H1 (cell line): ENCODE data around the gene CITED1. TPM values are rescaled to one million over a fixed set of nuclear protein-coding genes. Genes with fewer than 3 reads are reported as not detected.

Experiments used
- CTCF ChIA-PET: fragments of 300-600 bp; sonication (Branson Sonifier 250); formaldehyde crosslinking; loops from one replicate; lab custom pipeline; 2021; ENCODE audit not compliant: partially characterized antibody; lab: Charles Lee
- POLR2A ChIA-PET: fragments of 300-600 bp; sonication (Branson Sonifier 250); formaldehyde crosslinking; loops from one replicate; lab custom pipeline; 2021; ENCODE audit warnings: inconsistent platforms; ENCODE audit not compliant: partially characterized antibody; lab: Charles Lee
- DNase-seq, 2 experiments: peaks; one replicate each; pipeline versions ENCODE4 v3.0.0 to v3.0.0-alpha.2; 2010 to 2022; ENCODE audit warnings: low spot score in 2 of 2, low read depth in 1 of 2, mixed read lengths in 1 of 2
- FAIRE-seq: peaks from 2 replicates; lab custom pipeline; 2011; peaks lifted over from hg19 to GRCh38; lab: Jason Lieb, UNC
- H2AFZ ChIP-seq: 2 replicates; pipeline ENCODE4 v1.8.1; 2012; ENCODE audit warnings: low read length, inconsistent platforms
- H2AK5ac ChIP-seq: 2 replicates; pipeline ENCODE4 v1.6.1; 2013; ENCODE audit warnings: low read depth, low read length
- H2BK120ac ChIP-seq: replicated peaks from 2 replicates; pipeline ENCODE3; 2013; ENCODE audit warnings: low read depth, low read length, inconsistent platforms
- H2BK12ac ChIP-seq: 2 replicates; pipeline ENCODE4 v1.6.1; 2013; ENCODE audit warnings: low read depth, low read length
- H2BK15ac ChIP-seq: 2 replicates; pipeline ENCODE4 v1.6.1; 2013; ENCODE audit warnings: low read length
- H2BK20ac ChIP-seq: 2 replicates; pipeline ENCODE4 v1.6.1; 2013; ENCODE audit warnings: low read length
- H2BK5ac ChIP-seq: 2 replicates; pipeline ENCODE4 v1.6.1; 2013; ENCODE audit warnings: low read depth, low read length
- H3K14ac ChIP-seq: 2 replicates; pipeline ENCODE4 v1.6.1; 2013; ENCODE audit warnings: inconsistent platforms; ENCODE audit not compliant: insufficient read length
- H3K18ac ChIP-seq: 2 replicates; pipeline ENCODE4 v1.6.1; 2013; ENCODE audit warnings: low read length; ENCODE audit errors: extremely low read depth
- H3K23ac ChIP-seq: 2 replicates; pipeline ENCODE4 v1.6.1; 2013; ENCODE audit warnings: inconsistent platforms; ENCODE audit not compliant: insufficient read length
- H3K23me2 ChIP-seq: 2 replicates; pipeline ENCODE4 v1.6.1; 2013; ENCODE audit warnings: low read depth, low read length
- H3K27ac ChIP-seq: 2 replicates; pipeline ENCODE4 v1.6.1; 2011; ENCODE audit warnings: low read depth, low read length, inconsistent platforms
- H3K27me3 ChIP-seq, 4 experiments: replicated peaks in 1 of 4; 1 replicate in 1 of 4; 2 replicates in 3 of 4; pipeline versions ENCODE4 v1.6.1 to v1.8.1; 2011 to 2013; ENCODE audit warnings: low read length in 3 of 4, mild to moderate bottlenecking in 3 of 4, inconsistent platforms in 2 of 4, mixed read lengths in 2 of 4, moderate library complexity in 1 of 4; ENCODE audit not compliant: control insufficient read depth in 3 of 4, insufficient read depth in 3 of 4; ENCODE audit errors: extremely low read depth in 1 of 4
- H3K36me3 ChIP-seq, 4 experiments: 2 replicates each; pipeline versions ENCODE4 v1.6.1 to v1.8.1; 2011 to 2013; ENCODE audit warnings: mild to moderate bottlenecking in 4 of 4, low read length in 3 of 4, moderate library complexity in 2 of 4, control low read depth in 1 of 4, inconsistent platforms in 1 of 4; ENCODE audit not compliant: insufficient read depth in 4 of 4, control insufficient read depth in 2 of 4
- H3K4ac ChIP-seq: replicated peaks from 2 replicates; pipeline ENCODE3; 2013; ENCODE audit warnings: low read length, low read depth, mixed read lengths, inconsistent platforms; ENCODE audit not compliant: insufficient read length
- H3K4me1 ChIP-seq, 4 experiments: replicated peaks in 1 of 4; 1 replicate in 1 of 4; 2 replicates in 3 of 4; pipeline versions ENCODE4 v1.6.1 to v1.8.1; 2011 to 2013; ENCODE audit warnings: low read length in 3 of 4, inconsistent platforms in 2 of 4, mixed read lengths in 1 of 4; ENCODE audit not compliant: insufficient read depth in 4 of 4, control insufficient read depth in 3 of 4
- H3K4me2 ChIP-seq, 2 experiments: 2 replicates each; pipeline versions ENCODE4 v1.6.1 to v1.8.1; 2011 to 2013; ENCODE audit warnings: low read depth in 2 of 2, low read length in 2 of 2, control low read depth in 1 of 2, inconsistent platforms in 1 of 2, mild to moderate bottlenecking in 1 of 2; ENCODE audit not compliant: insufficient read depth in 1 of 2
- H3K4me3 ChIP-seq, 4 experiments: fragments of 200-600, 300-600 bp in 1 of 4; sonication (generic), shearing (Covaris generic), sonication (Bioruptor Twin) in 1 of 4; 2 replicates each; pipeline versions ENCODE4 v1.5.1 to v1.8.1; 2011 to 2016; ENCODE audit warnings: low read length in 4 of 4, low read depth in 3 of 4, control low read depth in 2 of 4, inconsistent platforms in 2 of 4, mild to moderate bottlenecking in 2 of 4, mixed read lengths in 1 of 4, moderate library complexity in 1 of 4; ENCODE audit not compliant: insufficient read depth in 2 of 4; ENCODE audit errors: extremely low read depth in 1 of 4
- H3K56ac ChIP-seq: replicated peaks from 2 replicates; pipeline ENCODE3; 2013; ENCODE audit warnings: low read depth, mild to moderate bottlenecking, mixed read lengths, low read length, inconsistent platforms; ENCODE audit not compliant: insufficient read length
- H3K79me1 ChIP-seq: 2 replicates; pipeline ENCODE4 v1.6.1; 2013; ENCODE audit warnings: low read depth, low read length, control low read depth
- H3K79me2 ChIP-seq, 2 experiments: 2 replicates each; pipeline versions ENCODE4 v1.6.1 to v1.8.1; 2012 to 2013; ENCODE audit warnings: low read length in 2 of 2, mild to moderate bottlenecking in 2 of 2, inconsistent platforms in 1 of 2; ENCODE audit not compliant: insufficient read depth in 2 of 2, control insufficient read depth in 1 of 2
- H3K9ac ChIP-seq, 4 experiments: replicated peaks in 1 of 4; 1 replicate in 1 of 4; 2 replicates in 3 of 4; pipeline versions ENCODE4 v1.6.1 to v1.8.1; 2011 to 2013; ENCODE audit warnings: low read depth in 3 of 4, low read length in 3 of 4, control low read depth in 2 of 4, mild to moderate bottlenecking in 2 of 4, moderate library complexity in 2 of 4, inconsistent platforms in 1 of 4; ENCODE audit errors: extremely low read depth in 1 of 4
- H3K9me3 ChIP-seq, 2 experiments: 2 replicates each; pipeline versions ENCODE4 v1.6.1 to v1.8.1; 2012 to 2013; ENCODE audit warnings: mild to moderate bottlenecking in 2 of 2, moderate library complexity in 2 of 2, control low read depth in 1 of 2, inconsistent platforms in 1 of 2, low read depth in 1 of 2, low read length in 1 of 2, mixed read lengths in 1 of 2; ENCODE audit not compliant: insufficient read depth in 2 of 2
- H4K20me1 ChIP-seq, 2 experiments: replicated peaks in 1 of 2; 2 replicates each; pipeline versions ENCODE3 to v1.8.1; 2011 to 2013; ENCODE audit warnings: inconsistent platforms in 2 of 2, low read length in 2 of 2, mild to moderate bottlenecking in 1 of 2; ENCODE audit not compliant: insufficient read depth in 2 of 2, control insufficient read depth in 1 of 2
- H4K5ac ChIP-seq: 2 replicates; pipeline ENCODE4 v1.6.1; 2013; ENCODE audit warnings: low read length, low read depth, mixed read lengths, inconsistent platforms; ENCODE audit not compliant: insufficient read length
- H4K8ac ChIP-seq: 2 replicates; pipeline ENCODE4 v1.8.0; 2013; ENCODE audit warnings: mild to moderate bottlenecking, moderate library complexity, low read length, inconsistent platforms; ENCODE audit not compliant: insufficient read depth; ENCODE audit errors: extremely low read depth
- H4K91ac ChIP-seq: replicated peaks from 2 replicates; pipeline ENCODE3; 2013; ENCODE audit warnings: low read length, mixed read lengths, inconsistent platforms; ENCODE audit not compliant: insufficient read length
- ATF3 ChIP-seq: IDR thresholded peaks from 2 replicates; pipeline ENCODE4 v1.6.1; 2011; ENCODE audit warnings: low read depth, mild to moderate bottlenecking, low read length; ENCODE audit not compliant: insufficient read depth
- BACH1 ChIP-seq: IDR thresholded peaks from 2 replicates; pipeline ENCODE4 v1.6.1; 2012; ENCODE audit warnings: low read length, improper control_type of control experiment
- GABPA ChIP-seq: IDR thresholded peaks from 2 replicates; pipeline ENCODE4 v1.6.1; 2011; ENCODE audit warnings: mild to moderate bottlenecking, low read length, moderate library complexity, borderline replicate concordance; ENCODE audit not compliant: insufficient read depth
- HDAC2 ChIP-seq, 2 experiments: fragments of 300-600 bp in 1 of 2; sonication (generic) in 1 of 2; IDR thresholded peaks; 2 replicates each; pipeline ENCODE4 v1.6.1; 2011 to 2012; ENCODE audit warnings: low read depth in 2 of 2, low read length in 2 of 2, mild to moderate bottlenecking in 2 of 2, moderate library complexity in 2 of 2, borderline replicate concordance in 1 of 2, inconsistent platforms in 1 of 2
- MAX ChIP-seq: IDR thresholded peaks from 2 replicates; pipeline ENCODE4 v1.6.1; 2012; ENCODE audit warnings: inconsistent platforms
- POLR2A ChIP-seq, 2 experiments: IDR thresholded peaks; 1 replicate in 1 of 2; 2 replicates in 1 of 2; pipeline ENCODE4 v1.6.1; 2011; ENCODE audit warnings: low read depth in 2 of 2, low read length in 2 of 2, mild to moderate bottlenecking in 2 of 2; ENCODE audit errors: control extremely low read depth in 1 of 2
- POLR2AphosphoS5 ChIP-seq: IDR thresholded peaks from 2 replicates; pipeline ENCODE4 v1.6.1; 2011; ENCODE audit warnings: low read depth, low read length
- SAP30 ChIP-seq: fragments of 300-600 bp; sonication (generic); IDR thresholded peaks from 2 replicates; pipeline ENCODE4 v1.7.1; 2012; ENCODE audit warnings: low read length, moderate library complexity, mild to moderate bottlenecking, inconsistent platforms; ENCODE audit not compliant: insufficient read depth, insufficient replicate concordance
- SIN3A ChIP-seq, 2 experiments: IDR thresholded peaks in 1 of 2; conservative IDR thresholded peaks in 1 of 2; 2 replicates each; pipeline ENCODE4 v1.6.1; 2011 to 2012; ENCODE audit warnings: low read length in 2 of 2, improper control_type of control experiment in 1 of 2, low read depth in 1 of 2, mild to moderate bottlenecking in 1 of 2
- WGBS, 2 experiments: shearing (Covaris generic) in 1 of 2; methylation state at CpG; one replicate each; pipeline versions ENCODE4 v1.1.6 to v1.1.7; 2013 to 2015; ENCODE audit warnings: low lambda C conversion rate in 2 of 2, mixed read lengths in 2 of 2, inconsistent platforms in 1 of 2, low coverage in 1 of 2, missing lambda C conversion rate in 1 of 2; ENCODE audit not compliant: insufficient replicate concordance in 2 of 2, insufficient coverage in 1 of 2, insufficient read length in 1 of 2; ENCODE audit errors: extremely low coverage in 1 of 2, missing lambda C conversion rate in 1 of 2; 5-methylcytosine and 5-hydroxymethylcytosine counted together
- polyA plus RNA-seq, 7 experiments: library from polyadenylated mRNA; depleted of rRNA in 3 of 7; stranded (reverse) in 5 of 7; unstranded in 2 of 7; fragments of >200 nt in 5 of 7; fragments of 200-250 nt in 2 of 7; gene quantifications; 1 replicate in 5 of 7; 2 replicates in 1 of 7; 4 replicates in 1 of 7; pipeline versions ENCODE4 v1.2.1 to v1.2.3, GENCODE V29; 2011 to 2013; ENCODE audit warnings: missing spikeins in 2 of 7, mixed read lengths in 2 of 7
- total RNA-seq: library from RNA; stranded (reverse); fragmentation: NEBNext Ultra II Directional; extraction: Animal tissue kit (Norgen Biotek cat#: 25700); gene quantifications from 2 replicates; pipeline ENCODE4 v1.2.1, GENCODE V29; 2021

The CITED1 gene
- total and polyA plus RNA-seq, 2 of the 8 experiments (the other 6 are each of a cell fraction or from before 2014, with no cell fraction given) = 1.2 to 2.4 TPM

GRCh38 chrX:72309297-72310071 is 3.8 kb upstream of the CITED1 start:
- POLR2A ChIA-PET = interaction anchor here (0.6 to 3.1 kb wide), 3 partner anchors 10 to 35 kb away, joined by 3 to 10 read pairs (median 3); partner anchors contain the start of gene RPS4X
- Histone ChIP-seq H2AK5ac (no peak overlapping the region), H4K8ac (no peak overlapping the region; the same call in 1 of the 2 replicates), H3K56ac (no peak overlapping the region), H3K14ac (no peak overlapping the region), H4K91ac (no peak overlapping the region), H3K27ac (no peak overlapping the region), H3K9ac (no peak overlapping the region), H3K27me3 (peaks cover 23 to 58% (median 49%) of the 10 kb centered on the region in 4 experiments), H3K4me2 (peak overlapping the region; percentile 74 to 82), H3K4ac (no peak overlapping the region), H3K4me1 (peaks cover 0 to 6% (median 2%) of the 10 kb centered on the region in 4 experiments; a peak in 4 of 7 replicates), H4K5ac (no peak overlapping the region), H3K18ac (peak overlapping the region; percentile 78; the same call in 1 of the 2 replicates), H2BK20ac (no peak overlapping the region), H3K36me3 (peaks cover 0 to 2% (median 0%) of the 10 kb centered on the region in 4 experiments; a peak in 1 of 8 replicates), H3K79me1 (no peaks in the 10 kb centered on the region), H3K79me2 (no peaks in the 10 kb centered on the region), H3K23ac (no peak overlapping the region), H3K9me3 (no peaks in the 10 kb centered on the region), H3K23me2 (peaks cover 16% of the 10 kb centered on the region), H2AFZ (peak overlapping the region; percentile 82; the same call in 1 of the 2 replicates), H2BK120ac (no peak overlapping the region), H3K4me3 (peak overlapping the region; percentile 32 to 61 (median 42); a peak in 6 of 8 replicates), H2BK5ac (no peak overlapping the region; the same call in 1 of the 2 replicates), H4K20me1 (no peaks in the 10 kb centered on the region), H2BK12ac (peak overlapping the region; percentile 5; the same call in 1 of the 2 replicates), H2BK15ac (no peak overlapping the region)
- CTCF ChIA-PET = interaction anchor here (0.6 to 2.1 kb wide), 2 partner anchors 59 to 64 kb away, joined by 3 to 6 read pairs; no protein-coding TSS in a partner anchor
- DNase-seq = no peak
- FAIRE-seq = peak; percentile 68
- 25% methylated on average over 15 of the region's 15 CpGs; no CpG with 5 or more reads in 1 of the 2 experiments for WGBS, 2 experiments
- no peak for TF ChIP-seq HDAC2 (IDR thresholded peaks at IDR 0.05; ENCODE audit: borderline replicate concordance in 1 of 2, low read depth in 2 of 2, low read length in 2 of 2)
- TF ChIP-seq SIN3A (conservative IDR thresholded peaks at IDR 0.05 in 1 of 2, IDR thresholded peaks at IDR 0.05 in 1 of 2; ENCODE audit: low read depth in 1 of 2, low read length in 2 of 2) = 0 out of 4 replicates have a peak, but pooled peaks of 1 of the 2 experiments have one; percentile 8
- no peak for TF ChIP-seq GABPA
- TF ChIP-seq POLR2AphosphoS5 = no peak
- no peak for TF ChIP-seq POLR2A (IDR thresholded peaks at IDR 0.05; ENCODE audit: control extremely low read depth in 1 of 2, low read depth in 2 of 2, low read length in 2 of 2)
- 0 out of 2 replicates have a peak, but pooled peaks have one; percentile 26 for TF ChIP-seq MAX
- no peak for TF ChIP-seq SAP30
- TF ChIP-seq ATF3 = no peak
- no peak for TF ChIP-seq BACH1
